Measurements from ENCODE around the gene DCDC1. TPM values are rescaled to one million over a fixed set of nuclear protein-coding genes. Genes with fewer than 3 reads are reported as not detected.

The DCDC1 gene
- total RNA-seq, 1 experiment from 2014 or later = 1.5 TPM

DNA sequence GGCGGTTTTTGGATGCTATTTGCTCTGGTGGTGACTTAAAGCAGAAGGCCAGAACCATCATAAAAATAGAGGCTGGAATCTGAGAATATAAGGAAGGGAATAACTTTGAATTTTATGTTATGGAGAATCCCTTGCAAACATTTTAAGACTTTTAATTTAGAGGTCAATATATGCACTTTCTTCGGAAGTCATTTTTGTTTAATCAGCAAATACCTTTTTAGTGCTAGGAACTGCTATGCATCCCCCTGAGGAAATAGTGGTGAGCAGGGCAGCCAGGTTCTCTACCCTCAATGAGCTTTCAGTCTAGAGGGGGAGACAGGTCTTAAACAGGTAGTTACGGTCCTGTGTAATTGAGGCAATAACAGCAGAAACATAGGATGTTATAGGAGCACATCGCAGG lies 516.9 kb downstream of the DCDC1 start (continued):
- TF ChIP-seq, protein P1, sequence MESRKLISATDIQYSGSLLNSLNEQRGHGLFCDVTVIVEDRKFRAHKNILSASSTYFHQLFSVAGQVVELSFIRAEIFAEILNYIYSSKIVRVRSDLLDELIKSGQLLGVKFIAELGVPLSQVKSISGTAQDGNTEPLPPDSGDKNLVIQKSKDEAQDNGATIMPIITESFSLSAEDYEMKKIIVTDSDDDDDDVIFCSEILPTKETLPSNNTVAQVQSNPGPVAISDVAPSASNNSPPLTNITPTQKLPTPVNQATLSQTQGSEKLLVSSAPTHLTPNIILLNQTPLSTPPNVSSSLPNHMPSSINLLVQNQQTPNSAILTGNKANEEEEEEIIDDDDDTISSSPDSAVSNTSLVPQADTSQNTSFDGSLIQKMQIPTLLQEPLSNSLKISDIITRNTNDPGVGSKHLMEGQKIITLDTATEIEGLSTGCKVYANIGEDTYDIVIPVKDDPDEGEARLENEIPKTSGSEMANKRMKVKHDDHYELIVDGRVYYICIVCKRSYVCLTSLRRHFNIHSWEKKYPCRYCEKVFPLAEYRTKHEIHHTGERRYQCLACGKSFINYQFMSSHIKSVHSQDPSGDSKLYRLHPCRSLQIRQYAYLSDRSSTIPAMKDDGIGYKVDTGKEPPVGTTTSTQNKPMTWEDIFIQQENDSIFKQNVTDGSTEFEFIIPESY (IDR thresholded peaks at IDR 0.05; ENCODE audit: extremely low read depth, insufficient replicate concordance, low read length) = no peak
- TF ChIP-seq SRF (IDR thresholded peaks at IDR 0.05; ENCODE audit: low read depth) = no peak
- TF ChIP-seq POLR2A (IDR thresholded peaks at IDR 0.05; ENCODE audit: borderline replicate concordance, extremely low read depth, insufficient read depth, insufficient read length) = no peak
- TF ChIP-seq JUND (IDR thresholded peaks at IDR 0.05) = no peak

DNA sequence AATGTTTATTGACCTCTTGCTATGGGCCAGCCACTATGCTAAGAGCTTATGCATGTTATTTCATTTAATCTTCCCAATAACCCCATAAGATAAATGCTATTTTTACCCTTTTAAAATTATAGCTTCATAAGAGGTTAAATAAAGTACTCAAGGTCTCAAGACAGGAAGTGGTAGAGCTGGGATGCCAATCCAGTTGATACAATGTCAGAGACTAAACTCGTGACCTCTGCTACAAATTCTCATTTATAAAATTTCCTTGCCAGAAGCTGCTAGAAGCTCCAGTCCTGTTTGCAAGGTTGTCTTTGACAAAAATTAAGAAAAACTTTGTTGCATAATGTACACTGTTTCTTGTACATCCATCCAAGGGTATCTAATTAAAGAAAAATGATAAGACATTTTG lies 517.4 kb downstream of the DCDC1 start:
- Histone ChIP-seq H4K20me1 (ENCODE audit: insufficient read depth) (no peaks in the 10 kb centered on the region), H2AFZ (ENCODE audit: low read depth, low read length, poor library complexity, severe bottlenecking) (no peak overlapping the region), H3K4me2 (ENCODE audit: low read length) (no peak overlapping the region), H3K9ac (ENCODE audit: low read length) (no peak overlapping the region), H3K27me3 (ENCODE audit: insufficient read depth, low read length) (no peaks in the 10 kb centered on the region; the same call in none of the 2 replicates), H3K9me3 (ENCODE audit: control insufficient read depth in 1 of 2, insufficient read depth in 1 of 2, low read depth in 1 of 2, low read length in 2 of 2) (no peaks in the 10 kb centered on the region), H3K9me2 (ENCODE audit: insufficient read depth) (no peaks in the 10 kb centered on the region), H3K27ac (ENCODE audit: low read depth, low read length) (no peak overlapping the region), H3K36me3 (ENCODE audit: control insufficient read depth in 1 of 2, insufficient read depth in 2 of 2, low read length in 2 of 2) (no peaks in the 10 kb centered on the region), H3K4me1 (ENCODE audit: control insufficient read depth in 1 of 2, insufficient read depth in 2 of 2, low read length in 2 of 2) (no peaks in the 10 kb centered on the region), H3K79me2 (ENCODE audit: insufficient read depth, low read length) (no peaks in the 10 kb centered on the region), H3K4me3 (replicated peaks in 1 of 2; ENCODE audit: low read depth in 1 of 2, low read length in 2 of 2) (no peak overlapping the region)
- CTCF ChIA-PET = no interaction called here
- ATAC-seq (no peak), DNase-seq (ENCODE audit: low read depth, low spot score) (no peak)
- POLR2A ChIA-PET = no interaction called here
- BruUV-seq (replicated peaks) = no TSS peak
- intact Hi-C loops (cut with micrococcal nuclease) = no loop called here
- no peak for TF ChIP-seq ELF1 (IDR thresholded peaks at IDR 0.05; ENCODE audit: borderline replicate concordance, low read depth)
- TF ChIP-seq POLR2A (IDR thresholded peaks at IDR 0.05; ENCODE audit: borderline replicate concordance, extremely low read depth, insufficient read depth, insufficient read length) = no peak
- TF ChIP-seq SP1 (IDR thresholded peaks at IDR 0.05; ENCODE audit: low read depth) = no peak
- TF ChIP-seq YY1 (IDR thresholded peaks at IDR 0.05; ENCODE audit: extremely low read depth, insufficient replicate concordance, low read depth, low read length) = no peak
- RAD21 ChIA-PET (ENCODE audit: low non-redundant PET in 1 of 2, low total read pairs in 2 of 2, uncharacterized antibody in 2 of 2, unreplicated experiment in 2 of 2) = no interaction called here

Data from HCT116 (cell line).